Hepatocyte (in vitro differentiated cells): ENCODE results near the gene PDX1.

Experiments used
- CTCF ChIP-seq: fragments of 200-600 bp; sonication (generic); IDR thresholded peaks from 2 replicates; pipeline ENCODE4 v1.5.1; 2016; ENCODE audit warnings: antibody characterized with exemption, mild to moderate bottlenecking; ENCODE audit not compliant: poor library complexity
- EZH2 ChIP-seq: fragments of 200-600 bp; sonication (generic); IDR thresholded peaks from 2 replicates; pipeline ENCODE4 v1.6.1; 2016; ENCODE audit warnings: antibody characterized with exemption, mild to moderate bottlenecking, borderline replicate concordance
- EZH2phosphoT487 ChIP-seq: fragments of 200-600 bp; sonication (generic); IDR thresholded peaks from one replicate; pipeline ENCODE4 v1.6.1; 2018; ENCODE audit warnings: antibody characterized with exemption, mild to moderate bottlenecking, low read depth, moderate library complexity; ENCODE audit not compliant: unreplicated experiment, severe bottlenecking

GRCh38 chr13:27956576-27957300, 36.9 kb downstream of the PDX1 start:
- no peak for TF ChIP-seq CTCF
- TF ChIP-seq EZH2phosphoT487, result no peak
- TF ChIP-seq EZH2, result no peak
